ENCODE measurements around the gene BSN. TPM values are rescaled to one million over a fixed set of nuclear protein-coding genes. Genes with fewer than 3 reads are reported as not detected.
"Not testable (repeated sequence)": the region's sequence is repeated elsewhere in the genome, so short reads cannot be mapped to it uniquely, and the experiment has no call there.

The BSN gene
- total and polyA plus RNA-seq, 2 experiments from 2014 or later, result under 0.01 to 0.03 TPM

GRCh38 chr3:49687424-49687795 is 133.1 kb downstream of the BSN start:
- H4K20me1 ChIP-seq (ENCODE audit: insufficient read depth); H2AFZ ChIP-seq; H3F3A ChIP-seq (ENCODE audit: insufficient read depth); H3K27me3 ChIP-seq (replicated peaks; ENCODE audit: insufficient read depth); DNase-seq; H3K9ac ChIP-seq; H3K9me2 ChIP-seq (ENCODE audit: insufficient read depth); H3K36me3 ChIP-seq (ENCODE audit: low read depth); H3K4me3 ChIP-seq; H3K9me3 ChIP-seq (ENCODE audit: low read depth); H3K27ac ChIP-seq; H3K4me2 ChIP-seq (ENCODE audit: unreplicated experiment); in situ Hi-C loops (cut with MboI): not testable (repeated sequence)
- H3K79me2 ChIP-seq (ENCODE audit: insufficient read depth), result peaks cover 31% of the 10 kb centered on the region
- peaks cover 11% of the 10 kb centered on the region; the same call in 1 of the 2 replicates for H3K4me1 ChIP-seq (ENCODE audit: insufficient read depth)
- 90% methylated on average over 11 to 12 of the region's 12 CpGs for WGBS, 2 experiments (ENCODE audit: low coverage in 1 of 2, low lambda C conversion rate in 2 of 2, missing lambda C conversion rate in 2 of 2)

- H3K4me1 ChIP-seq (ENCODE audit: insufficient read depth), result peaks cover 11% of the 10 kb centered on the region; the same call in 1 of the 2 replicates
- DNase-seq; H3K9me2 ChIP-seq (ENCODE audit: insufficient read depth); H3K36me3 ChIP-seq (ENCODE audit: low read depth); H4K20me1 ChIP-seq (ENCODE audit: insufficient read depth); in situ Hi-C loops (cut with MboI); H3F3A ChIP-seq (ENCODE audit: insufficient read depth); H3K27me3 ChIP-seq (replicated peaks; ENCODE audit: insufficient read depth); H3K9me3 ChIP-seq (ENCODE audit: low read depth): not testable (repeated sequence)
- H3K9ac ChIP-seq, result peak overlapping the region; percentile 88
- H3K79me2 ChIP-seq (ENCODE audit: insufficient read depth), result peaks cover 39% of the 10 kb centered on the region
- 75 to 79% methylated on average over 7 of the region's 7 CpGs for WGBS, 2 experiments (ENCODE audit: low coverage in 1 of 2, low lambda C conversion rate in 2 of 2, missing lambda C conversion rate in 2 of 2)
- peak overlapping the region; percentile 30 for H3K27ac ChIP-seq
- peak overlapping the region; percentile 98 for H3K4me2 ChIP-seq (ENCODE audit: unreplicated experiment)
- peak overlapping the region; percentile 93 for H3K4me3 ChIP-seq
- H2AFZ ChIP-seq, result peak overlapping the region; percentile 96
These were observed 134.2 kb downstream of the BSN start for GRCh38 chr3:49688338-49689045.

GRCh38 chr3:49689046-49689907 is 135.0 kb downstream of the BSN start, which contains the start of the genes MST1 and RNF123:
MST1 (minus strand) TSS chr3:49689474; CDS start chr3:49688691, 783 bp downstream.
RNF123 (plus strand) TSS chr3:49689557; CDS start chr3:49691166, 1,609 bp downstream.
- no peaks in the 10 kb centered on the region for H3K27me3 ChIP-seq (replicated peaks; ENCODE audit: insufficient read depth)
- no peaks in the 10 kb centered on the region for H3K9me3 ChIP-seq (ENCODE audit: low read depth)
- in situ Hi-C loops (cut with MboI), result no loop called here
- H3K4me1 ChIP-seq (ENCODE audit: insufficient read depth), result peaks cover 11% of the 10 kb centered on the region; the same call in 1 of the 2 replicates
- no peaks in the 10 kb centered on the region for H3K9me2 ChIP-seq (ENCODE audit: insufficient read depth)
- no peaks in the 10 kb centered on the region; the same call in 1 of the 2 replicates for H4K20me1 ChIP-seq (ENCODE audit: insufficient read depth)
- 3 to 4% methylated on average over 42 to 66 of the region's 66 CpGs for WGBS, 2 experiments (ENCODE audit: low coverage in 1 of 2, low lambda C conversion rate in 2 of 2, missing lambda C conversion rate in 2 of 2)
- H3K4me2 ChIP-seq (ENCODE audit: unreplicated experiment), result peak within 1 kb of the TSS; percentile 98
- peak within 1 kb of the TSS; percentile 93 for H3K4me3 ChIP-seq
- H3K79me2 ChIP-seq (ENCODE audit: insufficient read depth), result peaks cover 47% of the 10 kb centered on the region
- H3K9ac ChIP-seq, result peak within 1 kb of the TSS; percentile 88
- TF ChIP-seq EZH2 (IDR thresholded peaks at IDR 0.05; ENCODE audit: insufficient read depth, poor library complexity, severe bottlenecking), result no peak
- TF ChIP-seq EZH2phosphoT487 (IDR thresholded peaks at IDR 0.05; ENCODE audit: insufficient read depth, low read depth), result no peak
- peak; percentile 89 for DNase-seq
- H3F3A ChIP-seq (ENCODE audit: insufficient read depth), result no peaks in the 10 kb centered on the region
- H3K36me3 ChIP-seq (ENCODE audit: low read depth), result no peaks in the 10 kb centered on the region
- H2AFZ ChIP-seq, result peak within 1 kb of the TSS; percentile 96
- H3K27ac ChIP-seq, result peak within 1 kb of the TSS; percentile 30

- Histone ChIP-seq H3K4me2 (ENCODE audit: unreplicated experiment) (peak overlapping the region; percentile 98), H2AFZ (peak overlapping the region; percentile 96), H3K4me1 (ENCODE audit: insufficient read depth) (peaks cover 11% of the 10 kb centered on the region; the same call in 1 of the 2 replicates), H3K4me3 (peak overlapping the region; percentile 93), H3K9ac (peak overlapping the region; percentile 88), H3K79me2 (ENCODE audit: insufficient read depth) (peaks cover 53% of the 10 kb centered on the region)
- H3K36me3 ChIP-seq (ENCODE audit: low read depth); H3K27ac ChIP-seq; H3K9me3 ChIP-seq (ENCODE audit: low read depth); H3K27me3 ChIP-seq (replicated peaks; ENCODE audit: insufficient read depth); in situ Hi-C loops (cut with MboI); H3F3A ChIP-seq (ENCODE audit: insufficient read depth); H3K9me2 ChIP-seq (ENCODE audit: insufficient read depth); H4K20me1 ChIP-seq (ENCODE audit: insufficient read depth): not testable (repeated sequence)
- WGBS, 2 experiments (ENCODE audit: low coverage in 1 of 2, low lambda C conversion rate in 2 of 2, missing lambda C conversion rate in 2 of 2), result 8 to 9% methylated on average over 16 of the region's 16 CpGs
- DNase-seq, result peak; percentile 47
These were observed 135.8 kb downstream of the BSN start for GRCh38 chr3:49689908-49690624.

- peak overlapping the region; percentile 98 for H3K4me2 ChIP-seq (ENCODE audit: unreplicated experiment)
- H3K9ac ChIP-seq; H3K27me3 ChIP-seq (replicated peaks; ENCODE audit: insufficient read depth); H3K27ac ChIP-seq; H2AFZ ChIP-seq; H3K9me2 ChIP-seq (ENCODE audit: insufficient read depth); H3K36me3 ChIP-seq (ENCODE audit: low read depth); DNase-seq; H4K20me1 ChIP-seq (ENCODE audit: insufficient read depth); H3K9me3 ChIP-seq (ENCODE audit: low read depth); H3F3A ChIP-seq (ENCODE audit: insufficient read depth); in situ Hi-C loops (cut with MboI); H3K4me3 ChIP-seq: not testable (repeated sequence)
- peaks cover 11% of the 10 kb centered on the region; the same call in 1 of the 2 replicates for H3K4me1 ChIP-seq (ENCODE audit: insufficient read depth)
- peaks cover 53% of the 10 kb centered on the region for H3K79me2 ChIP-seq (ENCODE audit: insufficient read depth)
- 91 to 92% methylated on average over 3 of the region's 3 CpGs for WGBS, 2 experiments (ENCODE audit: low coverage in 1 of 2, low lambda C conversion rate in 2 of 2, missing lambda C conversion rate in 2 of 2)
These were observed 136.6 kb downstream of the BSN start for GRCh38 chr3:49690856-49691255.

- H3F3A ChIP-seq (ENCODE audit: insufficient read depth); H3K9me3 ChIP-seq (ENCODE audit: low read depth); in situ Hi-C loops (cut with MboI); H3K9me2 ChIP-seq (ENCODE audit: insufficient read depth); H2AFZ ChIP-seq; H3K4me3 ChIP-seq; H3K27me3 ChIP-seq (replicated peaks; ENCODE audit: insufficient read depth); H3K9ac ChIP-seq; H4K20me1 ChIP-seq (ENCODE audit: insufficient read depth); H3K27ac ChIP-seq; DNase-seq; H3K36me3 ChIP-seq (ENCODE audit: low read depth); H3K4me2 ChIP-seq (ENCODE audit: unreplicated experiment): not testable (repeated sequence)
- Histone ChIP-seq H3K4me1 (ENCODE audit: insufficient read depth) (peaks cover 11% of the 10 kb centered on the region; the same call in 1 of the 2 replicates), H3K79me2 (ENCODE audit: insufficient read depth) (peaks cover 53% of the 10 kb centered on the region)
- WGBS, 2 experiments (ENCODE audit: low coverage in 1 of 2, low lambda C conversion rate in 2 of 2, missing lambda C conversion rate in 2 of 2), result 98 to 100% methylated on average over 3 of the region's 3 CpGs
These were observed 137.2 kb downstream of the BSN start for GRCh38 chr3:49691481-49691880.
